HCT116 (cell line): ENCODE measurements around the gene CARD14.

Experiments
- EZH2 ChIP-seq: fragments of 200-600 bp; sonication (generic); IDR thresholded peaks from 2 replicates; pipeline ENCODE4 v1.6.1; 2017; ENCODE audit warnings: antibody characterized with exemption, mixed run types
- JUND ChIP-seq: IDR thresholded peaks from 2 replicates; pipeline ENCODE4 v1.6.1; 2012
- POLR2A ChIP-seq: IDR thresholded peaks from 2 replicates; pipeline ENCODE4 v1.7.0; 2011; ENCODE audit warnings: borderline replicate concordance; ENCODE audit not compliant: insufficient read depth, insufficient read length; ENCODE audit errors: extremely low read depth
- REST ChIP-seq: IDR thresholded peaks from 2 replicates; pipeline ENCODE4 v1.6.1; 2012; ENCODE audit warnings: low read depth
- SP1 ChIP-seq: IDR thresholded peaks from 2 replicates; pipeline ENCODE4 v1.6.1; 2012; ENCODE audit warnings: low read depth
- YY1 ChIP-seq: IDR thresholded peaks from 2 replicates; pipeline ENCODE4 v1.6.1; 2011; ENCODE audit warnings: low read length, low read depth, moderate library complexity, mild to moderate bottlenecking; ENCODE audit not compliant: insufficient replicate concordance; ENCODE audit errors: extremely low read depth
- TF ChIP-seq, protein P1 (sequence below), 3 experiments: fragments of 200-600 bp in 1 of 3; sonication (generic) in 1 of 3; IDR thresholded peaks in 2 of 3; conservative IDR thresholded peaks in 1 of 3; 2 replicates each; pipeline ENCODE4 v1.5.1; 2012 to 2017; ENCODE audit warnings: low read depth in 2 of 3, low read length in 2 of 3, antibody characterized with exemption in 1 of 3, borderline replicate concordance in 1 of 3, control low read depth in 1 of 3, mild to moderate bottlenecking in 1 of 3, mixed read lengths in 1 of 3, mixed run types in 1 of 3, moderate library complexity in 1 of 3; ENCODE audit not compliant: insufficient read depth in 1 of 3

- TF ChIP-seq, protein P1, sequence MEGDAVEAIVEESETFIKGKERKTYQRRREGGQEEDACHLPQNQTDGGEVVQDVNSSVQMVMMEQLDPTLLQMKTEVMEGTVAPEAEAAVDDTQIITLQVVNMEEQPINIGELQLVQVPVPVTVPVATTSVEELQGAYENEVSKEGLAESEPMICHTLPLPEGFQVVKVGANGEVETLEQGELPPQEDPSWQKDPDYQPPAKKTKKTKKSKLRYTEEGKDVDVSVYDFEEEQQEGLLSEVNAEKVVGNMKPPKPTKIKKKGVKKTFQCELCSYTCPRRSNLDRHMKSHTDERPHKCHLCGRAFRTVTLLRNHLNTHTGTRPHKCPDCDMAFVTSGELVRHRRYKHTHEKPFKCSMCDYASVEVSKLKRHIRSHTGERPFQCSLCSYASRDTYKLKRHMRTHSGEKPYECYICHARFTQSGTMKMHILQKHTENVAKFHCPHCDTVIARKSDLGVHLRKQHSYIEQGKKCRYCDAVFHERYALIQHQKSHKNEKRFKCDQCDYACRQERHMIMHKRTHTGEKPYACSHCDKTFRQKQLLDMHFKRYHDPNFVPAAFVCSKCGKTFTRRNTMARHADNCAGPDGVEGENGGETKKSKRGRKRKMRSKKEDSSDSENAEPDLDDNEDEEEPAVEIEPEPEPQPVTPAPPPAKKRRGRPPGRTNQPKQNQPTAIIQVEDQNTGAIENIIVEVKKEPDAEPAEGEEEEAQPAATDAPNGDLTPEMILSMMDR (IDR thresholded peaks at IDR 0.05 in 2 of 3, conservative IDR thresholded peaks at IDR 0.05 in 1 of 3; ENCODE audit: borderline replicate concordance in 1 of 3, insufficient read depth in 1 of 3, low read depth in 2 of 3, low read length in 2 of 3): no peak
- TF ChIP-seq YY1: no peak
- no peak for TF ChIP-seq EZH2
- no peak for TF ChIP-seq POLR2A
- TF ChIP-seq JUND: no peak
- no peak for TF ChIP-seq SP1
- TF ChIP-seq REST: no peak
Measured at GRCh38 chr17:80189611-80190010, 19.8 kb downstream of the CARD14 start.
